CD4-positive, alpha-beta T cell treated with Interleukin-1 beta for 1 hour (primary cell): ENCODE data around the gene NOD1.
"Not testable (repeated sequence)": the region's sequence is repeated elsewhere in the genome, so short reads cannot be mapped to it uniquely, and the experiment has no call there.

Experiments used
- DNase-seq, 2 donors: peaks; one replicate each; pipeline ENCODE4 v3.0.0-alpha.2; 2020 to 2022

The NOD1 gene

DNA sequence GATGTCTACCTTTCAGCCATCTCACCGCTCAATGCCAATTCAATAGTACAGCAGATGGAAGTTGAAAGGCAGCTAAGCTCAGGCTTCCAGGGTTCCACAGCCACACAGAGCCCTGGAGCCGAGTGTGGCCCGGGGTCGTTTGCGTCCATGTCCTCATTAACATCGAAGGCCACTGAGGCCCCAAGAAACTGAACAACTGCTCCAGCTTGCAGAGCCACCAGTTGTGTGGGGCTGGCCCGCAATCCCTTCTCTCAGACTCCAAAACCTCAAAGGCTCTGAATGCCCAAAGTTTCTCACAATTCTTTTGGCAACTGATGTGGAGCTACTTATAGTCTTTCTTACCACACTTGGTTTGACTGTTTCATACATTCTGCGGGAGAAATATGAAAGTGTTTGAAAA is 31.1 kb downstream of the NOD1 start:
- no peak for DNase-seq

DNA sequence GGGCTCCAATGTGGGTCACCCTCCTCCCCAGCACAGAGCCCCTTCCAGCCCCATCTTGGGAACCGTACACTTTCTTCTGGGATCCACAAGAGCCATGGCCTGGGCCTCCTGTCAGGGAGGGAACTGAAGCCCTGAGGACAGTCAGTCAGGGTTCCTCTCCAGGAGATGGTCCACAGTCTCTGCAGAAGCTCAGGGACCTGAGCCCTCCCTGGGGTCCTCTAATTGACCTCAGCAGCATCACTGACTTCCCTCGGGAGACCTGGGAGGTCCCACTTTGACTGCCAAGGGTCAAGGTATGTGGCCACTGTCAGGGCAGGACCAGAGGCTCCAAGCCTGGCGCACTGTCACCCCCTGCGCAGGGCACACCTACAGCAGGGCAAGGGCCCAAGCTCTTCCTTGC is 32.3 kb downstream of the NOD1 start:
- DNase-seq, result no peak

DNA sequence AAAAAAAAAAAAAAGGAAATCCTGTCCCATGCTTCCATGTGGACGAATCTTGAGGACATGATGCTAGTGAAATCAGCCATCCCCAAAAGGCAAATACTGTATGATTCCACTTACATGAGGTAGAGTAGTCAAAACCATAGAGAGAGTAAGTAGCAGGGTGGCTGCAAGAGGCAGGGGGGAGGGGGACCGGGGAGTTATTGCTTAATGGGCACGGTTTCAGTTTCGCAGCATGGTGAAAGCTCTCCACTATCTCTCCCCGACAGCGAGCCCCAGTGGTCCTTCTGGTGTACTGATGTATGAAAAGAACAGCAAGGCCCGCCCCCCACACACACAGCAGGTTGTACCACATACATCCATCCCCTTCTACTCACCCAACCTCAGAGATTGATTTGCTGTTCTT is 32.8 kb downstream of the NOD1 start:
- DNase-seq, result peak; percentile 74 to 83

DNA sequence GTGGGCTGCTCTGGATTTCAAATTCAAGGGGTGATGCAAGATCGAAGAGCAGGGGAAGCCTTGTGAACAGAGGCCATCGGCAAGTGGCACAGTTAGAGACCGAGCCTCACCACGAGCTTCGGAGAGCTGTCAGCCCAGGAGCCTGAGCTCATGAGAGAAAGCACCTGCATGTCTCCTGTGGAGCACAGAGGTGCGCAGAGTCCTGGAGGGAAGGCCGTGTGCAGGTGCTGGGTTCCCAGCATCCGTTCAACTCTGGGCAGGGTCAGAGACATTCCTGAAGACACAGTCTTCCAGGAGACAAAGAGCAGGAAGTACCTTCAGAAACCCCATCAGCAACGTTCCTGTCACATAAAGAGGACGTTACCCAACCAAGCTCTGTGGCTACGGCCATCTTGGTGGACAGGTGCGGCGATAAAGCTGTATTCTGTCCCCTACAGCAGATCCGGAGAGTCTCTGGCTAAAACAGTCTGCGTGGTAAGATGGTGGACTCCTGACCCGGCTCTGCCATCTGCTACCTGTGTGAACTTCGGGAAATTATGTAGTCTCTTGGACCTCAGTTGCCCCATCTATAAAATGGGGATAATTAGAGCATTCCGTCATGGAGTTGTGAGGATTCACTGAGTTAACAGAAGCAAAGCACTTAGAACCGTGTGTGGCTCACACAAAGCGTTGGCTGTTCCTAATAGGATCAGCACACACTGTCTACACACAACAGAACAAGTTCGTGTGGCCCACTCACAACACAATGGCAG is 40.6 kb downstream of the NOD1 start:
- no peak for DNase-seq

DNA sequence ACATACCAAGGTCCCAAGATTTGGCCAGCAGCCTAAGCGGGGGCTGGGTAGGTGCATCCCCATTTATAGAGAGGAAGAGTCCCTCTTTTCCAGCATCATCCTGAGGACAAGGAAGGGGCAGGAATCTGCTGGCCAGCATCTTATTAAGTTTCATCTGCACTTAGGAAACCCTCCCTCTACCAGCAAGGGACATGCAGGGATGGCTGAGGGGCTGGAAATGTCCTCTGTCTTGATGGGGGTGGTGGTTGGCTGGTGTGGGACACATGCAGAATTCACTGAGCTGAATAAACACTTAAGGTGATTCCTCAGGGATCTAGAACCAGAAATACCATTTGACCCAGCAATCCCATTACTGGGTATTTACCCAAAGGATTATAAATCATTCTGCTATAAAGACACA is 42.1 kb downstream of the NOD1 start:
- DNase-seq, result no peak

DNA sequence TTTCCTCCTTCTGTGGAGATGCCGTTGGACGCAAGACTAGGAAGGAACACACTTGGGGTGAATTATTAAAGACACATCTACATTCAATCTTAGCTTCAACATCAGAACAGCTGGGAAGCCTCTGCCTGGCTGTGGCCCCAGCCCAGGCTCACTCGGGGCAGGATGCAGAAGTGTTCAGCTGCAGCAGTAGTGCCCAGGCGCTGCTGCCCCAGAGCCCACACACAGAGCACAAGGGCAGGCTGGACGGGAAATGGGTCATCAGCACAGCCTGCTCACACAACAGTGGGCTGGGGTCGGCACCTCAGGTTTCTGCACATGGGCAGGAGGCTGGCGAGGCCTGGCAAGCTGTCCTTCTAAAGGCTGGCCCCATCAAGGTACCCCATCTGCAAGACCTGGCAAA is 42.5 kb downstream of the NOD1 start:
- no peak for DNase-seq

DNA sequence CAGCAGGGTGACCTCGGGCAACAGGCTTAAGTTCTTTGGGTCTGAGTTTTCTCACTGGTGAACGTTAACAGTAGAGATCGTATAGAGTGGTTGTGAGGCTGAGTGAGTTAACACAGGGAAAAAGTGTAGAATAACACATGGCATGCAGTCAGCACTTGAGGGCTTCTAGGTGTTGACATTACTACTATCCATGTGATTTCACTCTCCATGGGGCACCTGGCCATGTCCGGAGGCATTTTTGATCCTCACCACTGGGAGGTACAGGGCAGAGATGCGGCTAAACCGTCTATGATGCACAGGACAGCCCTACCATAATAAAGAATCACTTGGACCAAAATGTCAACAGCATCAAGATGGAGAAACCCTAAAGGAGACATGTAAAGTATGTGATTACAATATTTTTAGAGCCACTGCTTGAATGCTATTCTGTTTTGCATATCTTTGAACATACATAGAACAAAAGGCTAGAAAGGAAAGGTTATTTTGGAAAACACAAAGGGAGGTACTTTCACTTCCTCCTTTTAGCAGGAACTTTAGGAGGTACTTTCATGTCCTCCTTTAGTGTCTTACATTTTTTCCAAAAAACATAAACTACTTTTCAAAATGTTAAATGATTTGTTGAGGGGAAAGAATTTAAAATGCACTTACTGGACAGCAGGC is 44.3 kb downstream of the NOD1 start:
- DNase-seq, result no peak

DNA sequence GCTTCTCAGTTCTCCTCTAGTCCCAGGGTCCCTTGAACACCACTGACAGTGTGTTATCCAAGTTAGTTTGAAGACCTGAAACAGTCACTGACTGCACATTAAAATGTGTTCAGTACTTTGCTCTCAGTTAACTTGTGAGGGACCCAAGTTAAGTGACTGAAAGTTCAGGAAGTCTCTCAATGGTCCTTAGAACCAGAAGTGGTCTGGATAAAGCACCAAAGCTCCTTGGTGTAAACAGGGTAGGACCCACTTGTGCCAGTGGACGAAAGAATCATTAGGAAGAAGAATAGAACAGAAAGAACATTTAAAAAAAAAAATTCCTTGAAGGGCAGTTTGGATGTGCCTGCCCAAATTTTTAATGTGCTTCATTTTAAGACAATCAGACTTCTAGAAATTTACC is 45.1 kb downstream of the NOD1 start:
- no peak for DNase-seq

DNA sequence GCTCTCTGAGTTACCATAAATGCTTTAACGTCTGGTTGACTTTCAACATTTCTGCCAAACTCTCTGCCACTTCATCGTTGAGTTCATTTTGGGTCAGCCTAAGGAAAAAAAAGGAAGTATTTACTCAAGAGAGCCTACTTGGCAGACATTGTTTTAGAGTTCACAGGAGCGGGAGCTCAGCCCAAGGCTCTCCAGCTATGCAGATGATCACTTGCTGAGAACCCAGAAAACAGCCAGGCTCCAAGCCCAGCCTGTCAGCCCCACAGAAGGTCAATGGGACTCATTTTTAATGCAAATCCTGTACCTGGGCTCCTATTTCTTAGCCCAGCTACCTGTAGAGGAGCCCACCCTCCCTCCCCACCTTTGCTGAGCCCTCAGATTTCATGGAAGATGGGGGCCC is 45.5 kb downstream of the NOD1 start:
- no peak for DNase-seq

DNA sequence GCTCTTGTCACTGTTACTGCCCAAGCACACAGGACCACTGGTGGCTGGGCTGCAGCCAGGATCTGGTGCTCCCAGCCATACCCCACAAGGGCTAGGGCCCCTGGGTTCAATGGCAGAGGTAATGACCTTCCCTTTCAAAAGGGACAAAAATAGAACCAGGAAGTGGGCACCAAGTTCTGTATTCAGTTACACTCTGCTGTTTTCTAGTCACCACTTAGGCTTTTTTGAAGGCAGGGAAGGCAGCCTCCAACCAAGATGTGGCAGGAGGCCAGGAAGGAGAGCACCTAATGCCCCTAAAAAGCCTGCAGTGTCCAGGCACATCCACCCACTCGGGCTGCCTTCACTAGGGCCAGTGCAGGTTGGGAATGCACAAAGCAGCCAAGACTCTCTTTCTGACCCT is 47.8 kb downstream of the NOD1 start:
- DNase-seq, result no peak

DNA sequence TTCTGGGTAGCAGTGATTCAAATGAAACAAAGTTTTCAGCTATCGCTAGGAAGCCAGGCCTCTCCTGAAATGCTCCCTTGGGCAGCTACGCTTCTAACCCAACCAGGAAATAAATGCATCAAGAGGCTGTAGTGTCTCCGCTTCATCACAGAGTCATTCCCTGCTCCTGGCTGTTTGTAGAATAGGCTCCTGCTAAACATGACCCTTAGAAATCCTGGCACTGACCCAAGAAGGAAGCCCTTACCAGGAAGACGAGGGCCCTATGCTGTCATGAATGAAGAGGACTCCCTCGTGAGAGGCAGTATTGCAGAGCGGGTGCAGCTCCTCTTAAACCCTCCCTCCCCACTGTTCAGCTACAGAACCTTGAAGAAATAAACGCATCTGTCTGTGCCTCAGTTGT is 48.3 kb downstream of the NOD1 start:
- DNase-seq, result no peak

DNA sequence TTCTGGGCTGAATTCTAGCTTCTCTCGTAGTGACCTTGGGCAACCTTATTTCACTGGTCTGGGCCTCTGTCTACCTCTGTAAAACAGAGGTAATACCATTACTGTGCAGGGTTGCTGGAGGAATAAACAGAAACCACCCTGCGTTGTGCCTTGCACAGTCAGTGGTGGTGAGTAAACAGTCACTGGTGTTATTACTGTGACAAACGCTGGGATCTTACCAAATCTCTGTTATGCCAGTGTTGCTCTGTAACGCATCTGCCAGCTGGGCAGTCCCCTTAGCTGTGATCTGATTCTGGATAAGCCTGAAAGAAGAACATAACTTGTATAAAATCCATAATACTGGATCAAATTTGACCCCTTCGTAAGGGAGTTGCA is 49.4 kb downstream of the NOD1 start:
- no peak for DNase-seq

DNA sequence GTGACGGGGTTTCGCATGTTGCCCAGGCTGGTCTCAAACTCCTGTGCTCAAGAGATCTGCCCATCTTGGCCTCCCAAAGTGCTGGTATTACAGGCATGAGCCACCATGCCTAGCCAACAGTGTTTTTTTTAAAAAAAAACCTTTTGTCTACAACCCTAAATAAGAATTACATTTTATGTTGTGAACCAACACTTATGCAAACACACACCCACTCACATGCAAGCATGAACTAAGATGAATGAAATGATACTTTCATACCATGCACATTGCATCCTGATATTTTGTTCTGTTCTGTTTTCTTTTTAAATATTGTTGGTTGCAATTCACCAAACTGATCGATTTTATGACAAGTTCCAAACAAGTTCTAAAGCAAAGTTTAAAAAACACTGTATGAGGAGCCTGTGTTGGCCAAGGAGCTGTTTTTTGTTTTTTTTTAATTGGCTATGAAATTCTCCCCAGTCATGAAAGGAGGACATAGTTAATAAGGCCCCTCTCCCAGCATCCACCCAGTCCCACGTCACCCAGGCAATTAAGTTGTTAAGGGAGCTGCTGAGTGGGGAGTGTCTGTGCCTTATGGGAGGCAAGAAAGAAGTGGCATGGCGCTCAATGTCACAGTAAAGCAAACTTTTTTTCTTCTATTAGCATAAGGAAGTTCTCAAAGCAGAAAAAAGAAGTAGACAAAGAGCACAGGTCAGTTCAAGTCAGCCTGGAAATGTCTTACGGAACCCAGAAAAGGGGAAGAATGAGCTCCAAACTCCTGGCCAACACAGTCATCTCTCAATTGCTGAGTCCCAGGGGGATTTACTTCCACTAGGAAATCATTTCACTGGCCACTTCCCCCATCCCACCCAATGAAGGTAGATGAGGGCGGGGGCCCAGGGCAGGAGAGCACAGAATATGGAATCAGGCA is 50.1 kb downstream of the NOD1 start:
- no peak for DNase-seq

DNA sequence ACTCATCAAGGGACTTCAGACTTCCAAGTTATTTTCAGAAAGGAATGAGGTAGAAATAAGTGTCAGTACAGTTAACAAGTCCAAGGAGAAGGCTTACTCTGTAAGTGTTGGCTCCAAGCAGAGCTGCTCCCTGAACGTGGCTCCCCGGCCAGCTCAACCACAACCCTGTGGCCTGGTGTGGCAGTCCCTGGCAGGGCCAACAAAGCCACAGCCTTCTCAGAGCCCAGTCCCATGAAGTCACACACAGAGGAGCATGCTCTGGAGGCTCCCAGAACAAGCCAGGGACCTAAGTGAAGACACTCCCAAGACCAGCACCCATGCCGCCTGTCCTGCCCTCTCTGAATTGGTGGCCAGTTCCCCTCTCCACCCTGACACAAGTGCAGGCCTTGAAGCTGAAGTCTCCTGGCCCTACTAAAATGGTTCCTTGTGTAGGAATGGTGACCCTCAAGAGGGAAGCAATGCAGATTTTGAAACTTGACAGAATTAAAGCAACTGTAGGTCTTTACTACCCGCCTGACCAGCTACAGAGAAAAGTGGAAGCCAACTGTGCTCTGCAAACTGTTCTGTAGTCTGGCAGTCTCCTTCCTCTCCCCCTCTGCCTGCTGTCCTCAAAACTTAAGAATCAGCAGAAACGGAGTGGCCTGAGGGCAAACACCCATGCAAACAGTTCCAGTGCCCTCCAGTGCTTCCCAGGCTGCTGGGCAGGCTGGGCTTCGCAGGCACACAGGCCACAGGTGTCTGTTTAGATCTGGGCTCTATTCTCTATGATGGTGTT is 51.1 kb downstream of the NOD1 start:
- no peak for DNase-seq

DNA sequence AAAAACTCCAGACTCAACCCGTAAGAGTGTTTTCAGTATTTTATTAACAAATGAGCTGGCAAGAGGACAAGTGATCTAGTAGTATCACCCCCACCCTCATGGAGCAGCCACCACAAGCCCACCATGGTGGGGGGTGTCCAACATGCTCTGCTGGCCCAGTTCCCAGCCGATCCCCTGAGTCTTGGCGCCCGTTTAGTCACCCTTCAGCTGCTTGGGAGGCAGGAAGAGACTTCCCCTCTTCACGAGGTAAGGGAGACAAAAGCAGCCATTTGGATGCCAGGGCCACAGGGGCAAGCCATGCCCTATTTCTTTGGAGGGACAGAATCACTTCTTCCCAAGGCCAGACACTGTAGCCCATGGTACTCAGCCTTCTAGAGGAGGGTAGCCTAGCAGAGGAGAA is 54.1 kb downstream of the NOD1 start:
- DNase-seq, result no peak

DNA sequence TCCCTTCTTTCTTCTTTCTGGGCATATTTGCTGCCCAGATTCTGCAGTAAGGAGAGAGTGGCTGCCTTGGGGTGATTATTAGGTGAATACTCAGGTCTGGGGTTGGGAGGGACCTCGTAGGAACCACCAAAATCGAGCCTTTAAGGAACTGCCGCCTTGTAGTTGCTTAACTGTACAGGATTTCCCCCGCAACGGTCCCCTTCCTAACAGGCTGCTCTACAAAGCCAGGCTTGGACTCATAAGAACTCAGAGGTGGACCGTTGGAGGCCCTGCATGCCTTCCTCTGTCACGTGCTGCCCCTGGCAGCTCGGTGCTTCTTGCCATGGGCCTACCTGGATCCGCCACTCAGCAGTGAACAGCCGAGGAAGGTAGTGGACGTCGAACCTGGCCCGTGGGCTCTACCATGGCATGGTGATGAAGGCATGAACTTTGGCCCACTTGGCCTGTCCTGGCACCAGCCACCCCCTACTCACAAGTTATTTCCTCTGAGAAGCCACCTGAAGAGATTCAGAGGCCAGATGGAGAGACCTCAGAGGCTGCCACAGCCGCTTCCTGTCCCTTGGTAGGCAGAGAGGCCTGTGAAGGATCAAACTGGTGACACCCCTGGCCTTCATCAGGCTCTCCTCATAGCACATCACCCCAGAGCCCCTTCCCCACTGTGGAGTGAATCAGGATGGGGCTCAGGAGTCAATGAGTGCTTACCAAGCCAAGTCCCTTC is 54.6 kb downstream of the NOD1 start:
- no peak for DNase-seq

DNA sequence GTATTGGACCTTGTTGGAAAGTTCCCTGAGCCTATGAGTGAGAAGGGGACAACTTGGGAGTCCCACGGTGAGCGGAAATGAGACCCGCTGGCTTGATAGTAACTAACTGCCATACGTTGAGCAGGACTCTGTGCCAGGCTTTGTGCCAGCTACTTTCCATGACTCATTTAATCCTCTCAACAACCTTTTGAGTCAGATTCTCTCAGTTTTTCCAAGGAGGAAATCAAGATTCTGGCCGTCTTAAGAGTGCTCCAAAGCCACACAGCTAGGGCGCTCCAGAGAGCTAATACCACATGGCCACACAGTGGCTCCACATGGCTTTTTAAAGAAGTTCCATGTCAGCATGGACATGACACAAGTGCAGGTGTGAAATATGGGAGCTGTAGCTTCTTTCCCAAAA is 55.7 kb downstream of the NOD1 start:
- no peak for DNase-seq

DNA sequence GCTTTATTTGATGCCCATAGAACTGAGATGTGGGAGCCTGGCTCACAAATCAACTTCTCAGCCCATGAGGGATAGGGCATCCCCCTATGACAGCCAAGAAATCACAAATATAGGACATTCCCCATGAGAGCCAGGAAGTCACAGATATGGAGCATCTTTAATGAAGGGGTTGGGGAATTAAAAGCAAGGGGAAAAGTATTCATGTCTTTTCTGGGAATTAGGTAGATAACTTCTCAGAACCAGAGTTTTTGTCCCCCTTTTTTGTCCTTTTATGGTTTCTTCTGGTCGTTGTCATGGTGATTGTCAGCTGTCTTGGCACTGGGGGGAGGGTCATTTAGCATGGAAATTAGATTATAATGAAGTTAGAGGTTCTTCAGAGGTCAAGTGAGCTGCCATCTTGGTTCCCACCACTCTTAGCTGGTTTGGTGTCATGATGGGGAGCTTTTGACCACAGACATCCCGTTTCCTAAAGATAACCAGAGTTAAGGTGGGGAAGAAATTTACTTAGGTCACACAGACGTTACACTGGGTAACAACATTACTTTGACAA is 56.9 kb downstream of the NOD1 start:
- no peak for DNase-seq

DNA sequence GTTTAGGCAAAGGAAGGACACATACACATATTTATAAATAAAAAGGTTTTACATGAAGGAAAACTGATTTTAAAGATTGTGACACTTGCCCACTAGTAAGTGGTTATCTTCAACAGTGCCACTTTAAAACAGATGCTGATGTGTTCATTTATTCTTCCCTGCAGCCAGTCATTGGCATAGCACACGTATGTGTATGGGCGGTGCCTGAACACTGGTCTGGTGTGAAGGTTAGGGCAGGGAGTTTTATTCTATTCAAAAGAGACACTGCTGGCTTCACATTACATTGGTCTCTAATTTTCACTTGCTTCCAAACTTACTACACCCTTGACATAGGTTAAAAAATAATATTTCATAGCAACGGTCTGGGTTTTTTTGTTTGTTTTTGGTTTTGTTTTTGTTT is 57.9 kb downstream of the NOD1 start:
- no peak for DNase-seq

DNA sequence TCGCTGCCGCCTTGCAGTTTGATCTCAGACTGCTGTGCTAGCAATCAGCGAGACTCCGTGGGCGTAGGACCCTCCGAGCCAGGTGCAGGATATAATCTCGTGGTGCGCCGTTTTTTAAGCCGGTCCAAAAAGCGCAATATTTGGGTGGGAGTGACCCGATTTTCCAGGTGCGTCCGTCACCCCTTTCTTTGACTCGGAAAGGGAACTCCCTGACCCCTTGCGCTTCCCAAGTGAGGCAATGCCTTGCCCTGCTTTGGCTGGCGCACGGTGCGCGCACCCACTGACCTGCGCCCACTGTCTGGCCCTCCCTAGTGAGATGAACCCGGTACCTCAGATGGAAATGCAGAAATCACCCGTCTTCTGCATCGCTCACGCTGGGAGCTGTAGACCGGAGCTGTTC is 58.5 kb downstream of the NOD1 start:
- not testable (repeated sequence) for DNase-seq

DNA sequence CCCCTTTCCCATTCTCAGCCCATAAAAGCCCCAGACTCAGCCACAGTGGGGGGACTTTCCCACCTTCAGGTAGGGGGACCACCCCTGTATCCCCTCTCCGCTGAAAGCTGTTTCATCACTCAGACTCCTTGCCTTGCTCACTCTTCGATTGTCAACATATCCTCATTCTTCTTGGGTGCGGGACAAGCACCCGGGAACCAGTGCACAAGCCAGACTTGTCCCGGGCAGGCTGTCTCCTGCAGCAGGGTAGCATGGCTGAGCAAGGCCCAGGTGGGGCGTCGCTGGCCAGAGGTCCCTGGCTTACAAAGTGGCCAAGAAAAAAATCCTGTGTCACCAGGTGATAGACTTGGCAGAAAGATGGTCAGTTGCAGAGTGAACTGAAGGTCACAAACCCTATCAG is 64.7 kb downstream of the NOD1 start:
- no peak for DNase-seq
